ENCODE measurements around the gene CTBP2. TPM values are rescaled to one million over a fixed set of nuclear protein-coding genes. Genes with fewer than 3 reads are reported as not detected.
"Not testable (repeated sequence)": the region's sequence is repeated elsewhere in the genome, so short reads cannot be mapped to it uniquely, and the experiment has no call there.

Gene CTBP2
- total RNA-seq, 4 donors from 2014 or later: 92.4 to 136 (median 125) TPM

GRCh38 chr10:124989526-124989925, 170.8 kb downstream of the CTBP2 start:
- WGBS, 2 donors: 87 to 88% methylated on average over 10 of the region's 10 CpGs
- Histone ChIP-seq H3K4me1 (no peaks in the 10 kb centered on the region), H3K9me3 (no peaks in the 10 kb centered on the region), H3K27me3 (no peaks in the 10 kb centered on the region), H3K36me3 (peaks cover 60 to 62% of the 10 kb centered on the region in 2 donors), H3K4me3 (replicated peaks in 1 of 3) (no peak overlapping the region), H3K27ac (no peak overlapping the region)
- DNase-seq: no peak
- intact Hi-C loops (cut with DNase I): no loop called here
- TF ChIP-seq CTCF (IDR thresholded peaks at IDR 0.05) (no peak), POLR2A (IDR thresholded peaks at IDR 0.05) (no peak)

- H3K27me3 ChIP-seq; H3K27ac ChIP-seq; intact Hi-C loops (cut with DNase I); H3K4me1 ChIP-seq; DNase-seq; H3K4me3 ChIP-seq (replicated peaks in 1 of 3); H3K9me3 ChIP-seq: not testable (repeated sequence)
- 91 to 94% methylated on average over 4 of the region's 4 CpGs for WGBS, 2 donors
- H3K36me3 ChIP-seq: peaks cover 55 to 57% of the 10 kb centered on the region in 2 donors
These were observed 171.6 kb downstream of the CTBP2 start for GRCh38 chr10:124988753-124989152.

- no peaks in the 10 kb centered on the region for H3K9me3 ChIP-seq
- peaks cover 45 to 48% of the 10 kb centered on the region in 2 donors for H3K36me3 ChIP-seq
- no peak overlapping the region for H3K4me3 ChIP-seq (replicated peaks in 1 of 3)
- no peaks in the 10 kb centered on the region for H3K27me3 ChIP-seq
- H3K27ac ChIP-seq: no peak overlapping the region
- no peaks in the 10 kb centered on the region for H3K4me1 ChIP-seq
- DNase-seq: no peak
- intact Hi-C loops (cut with DNase I): no loop called here
- TF ChIP-seq CTCF (IDR thresholded peaks at IDR 0.05): no peak
- TF ChIP-seq POLR2A (IDR thresholded peaks at IDR 0.05): no peak
- 92 to 96% methylated on average over 1 of the region's 1 CpG for WGBS, 2 donors
These were observed 172.6 kb downstream of the CTBP2 start for GRCh38 chr10:124987788-124988187.

- TF ChIP-seq POLR2A (IDR thresholded peaks at IDR 0.05) (no peak), CTCF (IDR thresholded peaks at IDR 0.05) (no peak)
- H3K27me3 ChIP-seq: no peaks in the 10 kb centered on the region
- intact Hi-C loops (cut with DNase I): no loop called here
- H3K9me3 ChIP-seq: no peaks in the 10 kb centered on the region
- peaks cover 30 to 34% of the 10 kb centered on the region in 2 donors for H3K36me3 ChIP-seq
- DNase-seq: no peak
- H3K4me1 ChIP-seq: no peaks in the 10 kb centered on the region
- H3K4me3 ChIP-seq (replicated peaks in 1 of 3): no peak overlapping the region
- no peak overlapping the region for H3K27ac ChIP-seq
- WGBS, 2 donors: 90 to 91% methylated on average over 5 of the region's 5 CpGs
These were observed 175.2 kb downstream of the CTBP2 start for GRCh38 chr10:124985162-124985561.

- Histone ChIP-seq H3K27me3 (no peaks in the 10 kb centered on the region), H3K9me3 (no peaks in the 10 kb centered on the region), H3K4me3 (replicated peaks in 1 of 3) (no peak overlapping the region), H3K4me1 (no peaks in the 10 kb centered on the region), H3K27ac (no peak overlapping the region), H3K36me3 (peaks cover 24 to 34% of the 10 kb centered on the region in 2 donors)
- no peak for TF ChIP-seq CTCF (IDR thresholded peaks at IDR 0.05)
- no peak for TF ChIP-seq POLR2A (IDR thresholded peaks at IDR 0.05)
- no peak for DNase-seq
- WGBS, 2 donors: 92 to 98% methylated on average over 1 of the region's 1 CpG
- intact Hi-C loops (cut with DNase I): no loop called here
These were observed 176.0 kb downstream of the CTBP2 start for GRCh38 chr10:124984376-124984775.

- no peak overlapping the region for H3K4me3 ChIP-seq (replicated peaks in 1 of 3)
- no peak overlapping the region for H3K27ac ChIP-seq
- H3K9me3 ChIP-seq: no peaks in the 10 kb centered on the region
- peaks cover 0 to 3% of the 10 kb centered on the region in 2 donors for H3K4me1 ChIP-seq
- intact Hi-C loops (cut with DNase I): no loop called here
- no peak for DNase-seq
- no peaks in the 10 kb centered on the region for H3K27me3 ChIP-seq
- H3K36me3 ChIP-seq: peaks cover 24 to 33% of the 10 kb centered on the region in 2 donors
- no peak for TF ChIP-seq CTCF (IDR thresholded peaks at IDR 0.05)
- 65 to 69% methylated on average over 6 of the region's 6 CpGs for WGBS, 2 donors
These were observed 177.0 kb downstream of the CTBP2 start for GRCh38 chr10:124983321-124983720.

Measured in thyroid gland (tissue), 4 donors.